ENCODE data around the gene MARCKSL1. TPM values are rescaled to one million over a fixed set of nuclear protein-coding genes. Genes with fewer than 3 reads are reported as not detected.

MARCKSL1 gene
- total RNA-seq, 2 experiments from 2014 or later, result 23.4 to 23.6 TPM

GRCh38 chr1:32346532-32347157, 10.6 kb upstream of the MARCKSL1 start:
- Mint-ChIP-seq H3K27me3 (no peaks in the 10 kb centered on the region), H3K9me3 (no peaks in the 10 kb centered on the region), H3K4me1 (ENCODE audit: low read depth) (peaks cover 56% of the 10 kb centered on the region), H3K27ac (no peak overlapping the region), H3K4me3 (peak overlapping the region; percentile 4), H3K36me3 (ENCODE audit: low read depth) (no peaks in the 10 kb centered on the region)
- ChIA-PET POLR2A (interaction anchor here (0.6 to 3.4 kb wide), 2 partner anchors 10 to 149 kb away, joined by 3 to 23 read pairs; partner anchors contain the start of gene MARCKSL1), CTCF (no interaction called here)
- no peak for ATAC-seq (ENCODE audit: poor library complexity)
- Histone ChIP-seq H3K36me3 (ENCODE audit: insufficient read depth, low read length) (no peaks in the 10 kb centered on the region), H3K27ac (ENCODE audit: low read depth in 1 of 2, low read length in 2 of 2) (no peak overlapping the region), H3K27me3 (ENCODE audit: control insufficient read depth in 1 of 2, insufficient read depth in 2 of 2, low read length in 2 of 2) (no peaks in the 10 kb centered on the region), H3K4me3 (ENCODE audit: low read length) (no peak overlapping the region), H3K4me1 (ENCODE audit: insufficient read depth, low read length) (peaks cover 57% of the 10 kb centered on the region), H3K9me3 (ENCODE audit: control insufficient read depth in 1 of 2, insufficient read depth in 1 of 2, low read length in 2 of 2) (peaks cover 0 to 8% of the 10 kb centered on the region in 2 experiments)
- intact Hi-C loops (cut with DNase I, micrococcal nuclease), result no loop called here
- no peak for TF ChIP-seq CTCF (IDR thresholded peaks at IDR 0.05)
- DNase-seq, result no peak

GRCh38 chr1:32345289-32345827, 9.3 kb upstream of the MARCKSL1 start:
- Histone ChIP-seq H3K4me3 (ENCODE audit: low read length) (no peak overlapping the region), H3K27me3 (ENCODE audit: control insufficient read depth in 1 of 2, insufficient read depth in 2 of 2, low read length in 2 of 2) (no peaks in the 10 kb centered on the region), H3K36me3 (ENCODE audit: insufficient read depth, low read length) (no peaks in the 10 kb centered on the region), H3K9me3 (ENCODE audit: control insufficient read depth in 1 of 2, insufficient read depth in 1 of 2, low read length in 2 of 2) (peaks cover 0 to 2% of the 10 kb centered on the region in 2 experiments), H3K27ac (ENCODE audit: low read depth in 1 of 2, low read length in 2 of 2) (no peak overlapping the region), H3K4me1 (ENCODE audit: insufficient read depth, low read length) (peaks cover 47% of the 10 kb centered on the region)
- intact Hi-C loops (cut with DNase I, micrococcal nuclease), result no loop called here
- Mint-ChIP-seq H3K9me3 (no peaks in the 10 kb centered on the region), H3K4me1 (ENCODE audit: low read depth) (peaks cover 46% of the 10 kb centered on the region), H3K4me3 (peak overlapping the region; percentile 13), H3K27me3 (no peaks in the 10 kb centered on the region), H3K36me3 (ENCODE audit: low read depth) (no peaks in the 10 kb centered on the region), H3K27ac (no peak overlapping the region)
- DNase-seq (peak in 7 of 14 experiments; percentile 28 to 65 (median 53)), ATAC-seq (ENCODE audit: poor library complexity) (peak; percentile 73)
- no peak for TF ChIP-seq CTCF (IDR thresholded peaks at IDR 0.05)
- ChIA-PET CTCF (no interaction called here), POLR2A (interaction anchor here (1.1 to 3.4 kb wide), 3 partner anchors 9 to 91 kb away, joined by 3 to 23 read pairs (median 4); partner anchors contain the start of gene MARCKSL1)

GRCh38 chr1:32342704-32343103, 6.7 kb upstream of the MARCKSL1 start:
- no peaks in the 10 kb centered on the region for H3K36me3 Mint-ChIP-seq (ENCODE audit: low read depth)

More at GRCh38 chr1:32342704-32343103, 6.7 kb upstream of the MARCKSL1 start:
- Histone ChIP-seq H3K27ac (ENCODE audit: low read depth in 1 of 2, low read length in 2 of 2) (no peak overlapping the region), H3K4me3 (ENCODE audit: low read length) (no peak overlapping the region), H3K36me3 (ENCODE audit: insufficient read depth, low read length) (no peaks in the 10 kb centered on the region), H3K4me1 (ENCODE audit: insufficient read depth, low read length) (peaks cover 36% of the 10 kb centered on the region), H3K27me3 (ENCODE audit: control insufficient read depth in 1 of 2, insufficient read depth in 2 of 2, low read length in 2 of 2) (no peaks in the 10 kb centered on the region), H3K9me3 (ENCODE audit: control insufficient read depth in 1 of 2, insufficient read depth in 1 of 2, low read length in 2 of 2) (no peaks in the 10 kb centered on the region)
- Mint-ChIP-seq H3K4me3 (no peak overlapping the region), H3K4me1 (ENCODE audit: low read depth) (peaks cover 32% of the 10 kb centered on the region), H3K9me3 (no peaks in the 10 kb centered on the region), H3K27ac (no peak overlapping the region), H3K27me3 (no peaks in the 10 kb centered on the region)
- DNase-seq, result no peak
- no peak for TF ChIP-seq CTCF (IDR thresholded peaks at IDR 0.05)
- ATAC-seq (ENCODE audit: poor library complexity), result no peak
- ChIA-PET POLR2A (interaction anchor here (2.2 kb wide), 1 partner anchor 52 kb away, joined by 5 read pairs; the partner anchor contains the start of gene BSDC1), CTCF (interaction anchor here (1.0 kb wide), 1 partner anchor 8 kb away, joined by 3 read pairs; no protein-coding TSS in a partner anchor)
- intact Hi-C loops (cut with DNase I, micrococcal nuclease), result no loop called here

All from CD4-positive, alpha-beta T cell (primary cell).